A549 (cell line): ENCODE results near the gene KIAA1614. TPM values are rescaled to one million over a fixed set of nuclear protein-coding genes. Genes with fewer than 3 reads are reported as not detected.

Experiments used
- ATAC-seq, 2 experiments: fragments of 200-7000 bp in 1 of 2; fragments of >200 bp in 1 of 2; cut with Nextera tagmentation in 1 of 2; cut with Tn5 transposase in 1 of 2; 3 replicates each; pipeline versions ENCODE4 v1.8.0 to v1.9.1; 2018 to 2020; ENCODE audit warnings: mild to moderate bottlenecking in 1 of 2, moderate library complexity in 1 of 2
- CTCF ChIA-PET: fragments of 300-600 bp; sonication (Branson Sonifier 250); formaldehyde crosslinking; extraction: SDS; loops from one replicate; lab custom pipeline; 2021; ENCODE audit warnings: antibody characterized with exemption, inconsistent platforms; lab: Yijun Ruan, JAX
- POLR2A ChIA-PET: fragments of 350-600 bp; formaldehyde crosslinking; extraction: SDS; loops from one replicate; lab custom pipeline; 2021; ENCODE audit warnings: antibody characterized with exemption, inconsistent platforms; lab: Yijun Ruan, JAX
- DNase-seq, 2 experiments: peaks; one replicate each; pipeline versions ENCODE4 v3.0.0 to v3.0.0-alpha.2; 2011 to 2016; ENCODE audit warnings: low read depth in 1 of 2, low spot score in 1 of 2
- FAIRE-seq: peaks from 2 replicates; lab custom pipeline; 2011; peaks lifted over from hg19 to GRCh38; lab: Jason Lieb, UNC
- H3K27ac ChIP-seq, 2 experiments: fragments of >200 bp; sonication (Bioruptor Twin); formaldehyde crosslinking; 3 replicates each; pipeline ENCODE4 v1.5.1; 2016 to 2017
- H3K4me1 ChIP-seq: fragments of >200 bp; sonication (Bioruptor Twin); formaldehyde crosslinking; 3 replicates; pipeline ENCODE4 v1.6.1; 2016
- H3K4me2 ChIP-seq: fragments of >200 bp; sonication (Bioruptor Twin); formaldehyde crosslinking; 3 replicates; pipeline ENCODE4 v1.6.1; 2016
- H3K4me3 ChIP-seq: fragments of >200 bp; sonication (Bioruptor Twin); formaldehyde crosslinking; 3 replicates; pipeline ENCODE4 v1.5.1; 2016
- H3K9me3 ChIP-seq: fragments of >200 bp; sonication (Bioruptor Twin); formaldehyde crosslinking; 3 replicates; pipeline ENCODE4 v1.6.1; 2016
- CBX8 ChIP-seq: fragments of 200-600 bp; sonication (generic); IDR thresholded peaks from 2 replicates; pipeline ENCODE4 v1.6.1; 2016
- CHD2 ChIP-seq: fragments of 150-350 bp; IDR thresholded peaks from 2 replicates; pipeline ENCODE4 v1.6.1; 2014; ENCODE audit warnings: low read length; ENCODE audit not compliant: partially characterized antibody
- E2F6 ChIP-seq: IDR thresholded peaks from 2 replicates; pipeline ENCODE4 v1.6.1; 2012; ENCODE audit warnings: low read depth, borderline replicate concordance
- EHF ChIP-seq: fragments of 250-450 bp; sonication (Bioruptor Pico); IDR thresholded peaks from 2 replicates; pipeline ENCODE4 v1.5.0; 2020; ENCODE audit warnings: mild to moderate bottlenecking
- EHMT2 ChIP-seq: fragments of 200-600 bp; sonication (generic); IDR thresholded peaks from 2 replicates; pipeline ENCODE4 v1.6.1; 2016; ENCODE audit warnings: antibody characterized with exemption, low read depth, mild to moderate bottlenecking, moderate library complexity
- EP300 ChIP-seq, 2 experiments: fragments of >200 bp; sonication (Bioruptor Twin); formaldehyde crosslinking; IDR thresholded peaks; 2 replicates in 1 of 2; 3 replicates in 1 of 2; pipeline ENCODE4 v1.6.1; 2016 to 2017
- ESRRA ChIP-seq: fragments of 150-350 bp; IDR thresholded peaks from 2 replicates; pipeline ENCODE4 v1.6.1; 2014; ENCODE audit warnings: mild to moderate bottlenecking, low read length, borderline replicate concordance
- FOSB ChIP-seq: fragments of 250-450 bp; sonication (Bioruptor Pico); IDR thresholded peaks from 2 replicates; pipeline ENCODE4 v1.5.0; 2020; ENCODE audit warnings: mild to moderate bottlenecking, moderate library complexity
- HES2 ChIP-seq: fragments of >200 bp; sonication (Bioruptor Twin); formaldehyde crosslinking; IDR thresholded peaks from 2 replicates; pipeline ENCODE4 v1.6.1; 2016
- JUNB ChIP-seq: fragments of >200 bp; sonication (Bioruptor Twin); formaldehyde crosslinking; IDR thresholded peaks from 2 replicates; pipeline ENCODE4 v1.6.1; 2016
- KDM5A ChIP-seq: fragments of 200-600 bp; sonication (generic); IDR thresholded peaks from 2 replicates; pipeline ENCODE4 v1.6.1; 2016; ENCODE audit warnings: antibody characterized with exemption, mild to moderate bottlenecking
- MAFK ChIP-seq: fragments of 450-650 bp; IDR thresholded peaks from 2 replicates; pipeline ENCODE4 v1.6.1; 2014; ENCODE audit not compliant: partially characterized antibody
- MAZ ChIP-seq: fragments of 150-350 bp; IDR thresholded peaks from 2 replicates; pipeline ENCODE4 v1.6.1; 2014; ENCODE audit warnings: antibody characterized with exemption, low read depth, low read length, borderline replicate concordance
- PBX3 ChIP-seq: IDR thresholded peaks from 2 replicates; pipeline ENCODE4 v1.6.1; 2012
- PHF8 ChIP-seq: fragments of 200-600 bp; sonication (generic); IDR thresholded peaks from 2 replicates; pipeline ENCODE4 v1.6.1; 2016; ENCODE audit warnings: low read depth, mild to moderate bottlenecking, antibody characterized with exemption, moderate library complexity, borderline replicate concordance
- POLR2A ChIP-seq: IDR thresholded peaks from 2 replicates; pipeline ENCODE4 v1.6.1; 2012; ENCODE audit warnings: mild to moderate bottlenecking, low read length
- RAD21 ChIP-seq, 2 experiments: fragments of >200 bp in 1 of 2; sonication (Bioruptor Twin) in 1 of 2; formaldehyde crosslinking in 1 of 2; IDR thresholded peaks in 1 of 2; conservative IDR thresholded peaks in 1 of 2; 2 replicates in 1 of 2; 3 replicates in 1 of 2; pipeline ENCODE4 v1.6.1; 2012 to 2018; ENCODE audit warnings: inconsistent platforms in 1 of 2
- RARB ChIP-seq: fragments of 250-450 bp; sonication (Bioruptor Pico); IDR thresholded peaks from 2 replicates; pipeline ENCODE4 v1.8.0; 2021; ENCODE audit warnings: mild to moderate bottlenecking, moderate library complexity
- RNF2 ChIP-seq: fragments of 200-600 bp; sonication (generic); IDR thresholded peaks from 2 replicates; pipeline ENCODE4 v1.6.1; 2016; ENCODE audit warnings: low read depth, mild to moderate bottlenecking, antibody characterized with exemption, moderate library complexity, borderline replicate concordance
- SMC3 ChIP-seq: fragments of >200 bp; sonication (Bioruptor Twin); formaldehyde crosslinking; IDR thresholded peaks from 3 replicates; pipeline ENCODE4 v1.6.1; 2018; ENCODE audit warnings: inconsistent platforms
- SREBF2 ChIP-seq: fragments of 450-650 bp; IDR thresholded peaks from 2 replicates; pipeline ENCODE4 v1.6.1; 2014; ENCODE audit warnings: mild to moderate bottlenecking, moderate library complexity
- TFCP2L1 ChIP-seq: fragments of 250-450 bp; sonication (Bioruptor Pico); IDR thresholded peaks from 2 replicates; pipeline ENCODE4 v1.5.0; 2021; ENCODE audit warnings: mild to moderate bottlenecking
- ZNF302 ChIP-seq: fragments of 250-450 bp; sonication (Bioruptor Pico); IDR thresholded peaks from 2 replicates; pipeline ENCODE4 v1.9.0; 2021; ENCODE audit warnings: inconsistent platforms, mild to moderate bottlenecking, moderate library complexity
- ZSCAN20 ChIP-seq: fragments of 250-450 bp; sonication (Bioruptor Pico); IDR thresholded peaks from 2 replicates; pipeline ENCODE4 v1.8.0; 2022; ENCODE audit warnings: mild to moderate bottlenecking, moderate library complexity
- WGBS: methylation state at CpG from one replicate; pipeline ENCODE4 v1.1.6; 2017; ENCODE audit errors: missing lambda C conversion rate; 5-methylcytosine and 5-hydroxymethylcytosine counted together
- polyA plus RNA-seq, 4 experiments: library from polyadenylated mRNA; depleted of rRNA in 3 of 4; stranded (reverse); fragments of >200 nt; fragmentation: RNase III in 1 of 4; extraction: RNeasy Plus Mini Kit Qiagen cat#74134 plus additional on column Dnase treatment in 1 of 4; gene quantifications; 2 replicates in 3 of 4; 3 replicates in 1 of 4; pipeline ENCODE4 v1.2.3, GENCODE V29; 2011 to 2017
- TF ChIP-seq, protein P1 (sequence below): fragments of 250-450 bp; sonication (Bioruptor Pico); IDR thresholded peaks from 2 replicates; pipeline ENCODE4 v1.5.0; 2020; ENCODE audit warnings: low read depth, mild to moderate bottlenecking, moderate library complexity
- TF ChIP-seq, protein P2 (sequence below): fragments of >200 bp; sonication (Bioruptor Twin); formaldehyde crosslinking; IDR thresholded peaks from 3 replicates; pipeline ENCODE4 v1.6.1; 2016

Gene KIAA1614
- polyA plus RNA-seq, 2 of the 4 experiments (the other 2 are of a cell fraction), result 0.25 to 0.84 TPM

DNA sequence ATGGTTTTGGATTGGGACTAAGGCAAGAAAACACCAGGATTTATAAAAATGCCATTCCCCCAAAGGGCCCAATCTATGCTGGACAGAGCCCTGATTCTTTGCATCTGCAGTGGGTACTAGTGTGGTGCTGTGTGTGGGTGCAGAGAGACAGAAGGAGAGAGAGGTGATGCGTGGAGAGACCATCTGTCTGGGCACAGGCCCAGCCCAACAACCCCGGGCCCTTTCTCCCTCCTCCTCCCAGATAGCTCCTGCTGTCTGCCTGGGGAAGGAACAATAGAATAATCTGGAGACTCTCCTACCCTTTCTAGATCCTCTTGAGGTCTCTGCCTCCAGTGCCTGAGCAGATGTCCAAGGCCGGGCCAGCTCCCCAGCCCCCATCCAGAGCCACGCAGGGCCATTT lies 15.1 kb downstream of the KIAA1614 start:
- Histone ChIP-seq H3K27ac (no peak overlapping the region), H3K9me3 (no peaks in the 10 kb centered on the region), H3K4me2 (no peak overlapping the region), H3K4me3 (no peak overlapping the region), H3K4me1 (no peaks in the 10 kb centered on the region)
- WGBS, result 66% methylated on average over 4 of the region's 4 CpGs
- no peak for ATAC-seq
- ChIA-PET CTCF (interaction anchor here (0.6 kb wide), 1 partner anchor 46 kb away, joined by 3 read pairs; no protein-coding TSS in a partner anchor), POLR2A (no interaction called here)
- DNase-seq, result no peak
- TF ChIP-seq EHF (CRISPR knock-in tag) (no peak), ESRRA (no peak), CHD2 (no peak), PHF8 (no peak), HES2 (no peak), JUNB (no peak), PBX3 (no peak), KDM5A (no peak), EHMT2 (no peak), TFCP2L1 (CRISPR knock-in tag) (no peak), CBX8 (no peak), SMC3 (no peak), ZNF302 (no peak), POLR2A (no peak)
- TF ChIP-seq, protein P1, sequence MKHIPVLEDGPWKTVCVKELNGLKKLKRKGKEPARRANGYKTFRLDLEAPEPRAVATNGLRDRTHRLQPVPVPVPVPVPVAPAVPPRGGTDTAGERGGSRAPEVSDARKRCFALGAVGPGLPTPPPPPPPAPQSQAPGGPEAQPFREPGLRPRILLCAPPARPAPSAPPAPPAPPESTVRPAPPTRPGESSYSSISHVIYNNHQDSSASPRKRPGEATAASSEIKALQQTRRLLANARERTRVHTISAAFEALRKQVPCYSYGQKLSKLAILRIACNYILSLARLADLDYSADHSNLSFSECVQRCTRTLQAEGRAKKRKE (CRISPR knock-in tag), result no peak
- TF ChIP-seq, protein P2, sequence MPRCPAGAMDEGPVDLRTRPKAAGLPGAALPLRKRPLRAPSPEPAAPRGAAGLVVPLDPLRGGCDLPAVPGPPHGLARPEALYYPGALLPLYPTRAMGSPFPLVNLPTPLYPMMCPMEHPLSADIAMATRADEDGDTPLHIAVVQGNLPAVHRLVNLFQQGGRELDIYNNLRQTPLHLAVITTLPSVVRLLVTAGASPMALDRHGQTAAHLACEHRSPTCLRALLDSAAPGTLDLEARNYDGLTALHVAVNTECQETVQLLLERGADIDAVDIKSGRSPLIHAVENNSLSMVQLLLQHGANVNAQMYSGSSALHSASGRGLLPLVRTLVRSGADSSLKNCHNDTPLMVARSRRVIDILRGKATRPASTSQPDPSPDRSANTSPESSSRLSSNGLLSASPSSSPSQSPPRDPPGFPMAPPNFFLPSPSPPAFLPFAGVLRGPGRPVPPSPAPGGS, result no peak
- no peak for FAIRE-seq

DNA sequence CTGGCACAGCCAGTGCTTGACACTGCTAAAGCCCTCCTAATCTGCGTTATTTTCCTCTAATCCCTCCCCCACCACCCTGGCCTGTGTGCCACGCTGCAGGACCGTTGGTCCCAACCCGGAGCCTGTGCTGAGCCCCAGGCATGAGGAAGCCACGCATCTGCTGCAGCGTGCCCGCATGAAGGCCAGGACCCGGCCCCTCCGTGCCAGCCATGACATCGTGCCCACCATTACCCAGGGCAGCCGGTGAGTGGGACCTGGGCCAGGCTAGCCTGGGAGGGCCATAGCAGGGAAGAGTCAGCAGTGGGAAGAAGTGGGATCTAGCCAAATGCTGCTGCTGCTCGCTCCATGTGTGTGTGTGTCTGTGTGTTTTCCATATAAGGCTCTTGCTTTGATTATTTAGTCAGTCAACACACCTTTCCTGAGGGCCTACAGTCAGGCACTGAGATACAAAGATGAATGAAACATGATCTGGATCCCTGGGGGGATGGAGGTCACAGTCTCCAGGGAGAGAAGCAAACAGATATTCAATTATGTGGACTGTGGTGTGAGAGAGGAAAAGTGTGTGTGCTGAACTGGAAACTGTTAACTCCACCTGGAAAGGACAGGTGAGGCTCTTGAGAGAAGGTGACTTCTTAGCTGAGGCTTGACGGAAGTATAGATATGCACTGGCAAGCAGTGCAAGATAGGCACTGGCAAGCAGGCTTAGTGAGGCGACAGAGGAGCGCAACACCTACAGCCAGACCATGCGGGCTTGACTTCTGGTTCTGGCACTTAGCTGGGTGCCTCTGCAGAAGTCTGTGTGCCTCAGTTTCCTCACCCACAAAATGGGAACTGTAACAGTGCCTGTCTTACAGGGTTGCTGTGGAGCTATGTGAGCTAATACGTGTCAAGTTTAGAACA lies 15.9 kb downstream of the KIAA1614 start:
- no peak overlapping the region for H3K27ac ChIP-seq
- ChIA-PET CTCF (interaction anchor here (0.6 to 0.9 kb wide), 2 partner anchors 11 to 46 kb away, joined by 3 read pairs; no protein-coding TSS in a partner anchor), POLR2A (no interaction called here)
- no peak overlapping the region for H3K4me3 ChIP-seq
- FAIRE-seq (no peak), DNase-seq (no peak), ATAC-seq (no peak)
- 82% methylated on average over 13 of the region's 17 CpGs for WGBS
- H3K4me1 ChIP-seq, result no peaks in the 10 kb centered on the region
- H3K4me2 ChIP-seq, result no peak overlapping the region
- no peaks in the 10 kb centered on the region for H3K9me3 ChIP-seq
- TF ChIP-seq RAD21 (conservative IDR thresholded peaks at IDR 0.05 in 1 of 2, IDR thresholded peaks at IDR 0.05 in 1 of 2), result no peak
- TF ChIP-seq SREBF2, result no peak
- no peak for TF ChIP-seq MAZ
- no peak for TF ChIP-seq ZNF302
- TF ChIP-seq MAFK, result no peak

GRCh38 chr1:180929389-180929788 lies 16.7 kb downstream of the KIAA1614 start:
- Histone ChIP-seq H3K4me1 (no peaks in the 10 kb centered on the region), H3K27ac (no peak overlapping the region), H3K9me3 (no peaks in the 10 kb centered on the region), H3K4me2 (no peak overlapping the region), H3K4me3 (no peak overlapping the region)
- ChIA-PET CTCF (interaction anchor here (0.9 kb wide), 1 partner anchor 12 kb away, joined by 3 read pairs; no protein-coding TSS in a partner anchor), POLR2A (no interaction called here)
- DNase-seq (no peak), ATAC-seq (no peak), FAIRE-seq (no peak)
- 67% methylated on average over 3 of the region's 3 CpGs for WGBS
- TF ChIP-seq JUNB, result no peak
- no peak for TF ChIP-seq ZSCAN20 (CRISPR knock-in tag)
- TF ChIP-seq POLR2A, result no peak
- no peak for TF ChIP-seq E2F6
- TF ChIP-seq MAZ, result no peak
- no peak for TF ChIP-seq EP300 (IDR thresholded peaks at IDR 0.05)
- no peak for TF ChIP-seq RNF2
- no peak for TF ChIP-seq RARB (CRISPR knock-in tag)
- TF ChIP-seq HES2, result no peak
- TF ChIP-seq FOSB (CRISPR knock-in tag), result no peak
